Activated CD8-positive, alpha-beta T cell treated with anti-CD3 and anti-CD28 coated beads, Interleukin-2, amount 10 ng/mL, durations not matched to agents 7 days and 5 days (primary cell): ENCODE measurements around the gene CRIP3. TPM values are rescaled to one million over a fixed set of nuclear protein-coding genes. Genes with fewer than 3 reads are reported as not detected.

Experiments used
- ATAC-seq: fragments of 150-1000 bp; cut with Tn5 transposase; one replicate; pipeline ENCODE4 v1.10.0; 2021; ENCODE audit warnings: moderate library complexity
- CTCF ChIA-PET: fragments of 350-600 bp; sonication (Branson Sonifier 250); formaldehyde crosslinking; loops from one replicate; lab custom pipeline; 2021; ENCODE audit warnings: antibody characterized with exemption; lab: Charles Lee
- POLR2A ChIA-PET: fragments of 350-600 bp; sonication (Branson Sonifier 250); formaldehyde crosslinking; loops from one replicate; lab custom pipeline; 2021; ENCODE audit warnings: antibody characterized with exemption; lab: Charles Lee
- DNase-seq: peaks from one replicate; pipeline ENCODE4 v3.0.0-alpha.2; 2020
- H3K27ac Mint-ChIP-seq: one replicate; pipeline ENCODE4 v1.8.0; 2021; ENCODE audit warnings: mild to moderate bottlenecking, mixed read lengths
- H3K27me3 Mint-ChIP-seq: one replicate; pipeline ENCODE4 v1.8.0; 2021; ENCODE audit warnings: low read depth, mixed read lengths
- H3K36me3 Mint-ChIP-seq: one replicate; pipeline ENCODE4 v1.8.0; 2021; ENCODE audit warnings: low read depth, mixed read lengths
- H3K4me1 Mint-ChIP-seq: one replicate; pipeline ENCODE4 v1.8.0; 2021; ENCODE audit warnings: low read depth, mixed read lengths
- H3K4me3 Mint-ChIP-seq: one replicate; pipeline ENCODE4 v1.8.0; 2021; ENCODE audit warnings: mild to moderate bottlenecking, mixed read lengths
- H3K9me3 Mint-ChIP-seq: one replicate; pipeline ENCODE4 v1.8.0; 2022; ENCODE audit warnings: mixed read lengths; ENCODE audit not compliant: insufficient read depth
- total RNA-seq, 2 experiments: library from RNA; stranded (reverse); gene quantifications; one replicate each; pipeline ENCODE4 v1.2.3, GENCODE V29; 2021

The CRIP3 gene
- total RNA-seq, 2 experiments from 2014 or later = not detected

- Mint-ChIP-seq H3K27me3 (peaks cover 73% of the 10 kb centered on the region), H3K4me3 (no peak overlapping the region), H3K27ac (no peak overlapping the region), H3K4me1 (peaks cover 18% of the 10 kb centered on the region), H3K36me3 (no peaks in the 10 kb centered on the region), H3K9me3 (no peaks in the 10 kb centered on the region)
- no peak for DNase-seq
- CTCF ChIA-PET = interaction anchor here (0.7 kb wide), 1 partner anchor 47 kb away, joined by 4 read pairs; the partner anchor contains the start of gene DNPH1
- no peak for ATAC-seq
- POLR2A ChIA-PET = no interaction called here
Observed at GRCh38 chr6:43276577-43277305, 31.9 kb downstream of the CRIP3 start.

- H3K4me1 Mint-ChIP-seq = peaks cover 18% of the 10 kb centered on the region
- ChIA-PET CTCF (no interaction called here), POLR2A (no interaction called here)
- DNase-seq (peak; percentile 68), ATAC-seq (peak; percentile 54)
- H3K27me3 Mint-ChIP-seq = peaks cover 70% of the 10 kb centered on the region
- no peaks in the 10 kb centered on the region for H3K36me3 Mint-ChIP-seq
- peak overlapping the region; percentile 64 for H3K4me3 Mint-ChIP-seq
- H3K9me3 Mint-ChIP-seq = no peaks in the 10 kb centered on the region
- H3K27ac Mint-ChIP-seq = peak overlapping the region; percentile 58
Observed at GRCh38 chr6:43275801-43276576, 32.6 kb downstream of the CRIP3 start.

GRCh38 chr6:43274916-43275597, 33.6 kb downstream of the CRIP3 start:
- Mint-ChIP-seq H3K4me1 (peaks cover 18% of the 10 kb centered on the region), H3K9me3 (no peaks in the 10 kb centered on the region), H3K27ac (no peak overlapping the region), H3K4me3 (peak overlapping the region; percentile 64), H3K27me3 (peaks cover 68% of the 10 kb centered on the region), H3K36me3 (no peaks in the 10 kb centered on the region)
- CTCF ChIA-PET = no interaction called here
- POLR2A ChIA-PET = no interaction called here
- peak; percentile 40 for ATAC-seq
- peak; percentile 33 for DNase-seq

GRCh38 chr6:43274127-43274915, 34.3 kb downstream of the CRIP3 start:
- Mint-ChIP-seq H3K4me1 (peaks cover 19% of the 10 kb centered on the region), H3K27me3 (peaks cover 69% of the 10 kb centered on the region), H3K4me3 (peak overlapping the region; percentile 45), H3K36me3 (no peaks in the 10 kb centered on the region), H3K9me3 (no peaks in the 10 kb centered on the region), H3K27ac (no peak overlapping the region)
- DNase-seq (no peak), ATAC-seq (no peak)
- CTCF ChIA-PET = no interaction called here
- POLR2A ChIA-PET = no interaction called here

- no peak overlapping the region for H3K4me3 Mint-ChIP-seq
- no peaks in the 10 kb centered on the region for H3K36me3 Mint-ChIP-seq
- no peak overlapping the region for H3K27ac Mint-ChIP-seq
- ChIA-PET CTCF (interaction anchor here (1.3 kb wide), 1 partner anchor 124 kb away, joined by 4 read pairs; no protein-coding TSS in a partner anchor), POLR2A (no interaction called here)
- DNase-seq (no peak), ATAC-seq (no peak)
- H3K27me3 Mint-ChIP-seq = peaks cover 71% of the 10 kb centered on the region
- peaks cover 24% of the 10 kb centered on the region for H3K4me1 Mint-ChIP-seq
- H3K9me3 Mint-ChIP-seq = no peaks in the 10 kb centered on the region
Observed at GRCh38 chr6:43273707-43274106, 34.9 kb downstream of the CRIP3 start.

GRCh38 chr6:43271944-43272343, 36.7 kb downstream of the CRIP3 start:
- CTCF ChIA-PET = interaction anchor here (1.4 kb wide), 1 partner anchor 9 kb away, joined by 9 read pairs; no protein-coding TSS in a partner anchor
- POLR2A ChIA-PET = no interaction called here
- DNase-seq (no peak), ATAC-seq (no peak)
- Mint-ChIP-seq H3K4me3 (no peak overlapping the region), H3K4me1 (peaks cover 18% of the 10 kb centered on the region), H3K9me3 (no peaks in the 10 kb centered on the region), H3K36me3 (no peaks in the 10 kb centered on the region), H3K27me3 (peaks cover 75% of the 10 kb centered on the region), H3K27ac (no peak overlapping the region)

- ChIA-PET CTCF (no interaction called here), POLR2A (no interaction called here)
- Mint-ChIP-seq H3K4me3 (no peak overlapping the region), H3K36me3 (no peaks in the 10 kb centered on the region), H3K9me3 (no peaks in the 10 kb centered on the region), H3K4me1 (peaks cover 15% of the 10 kb centered on the region), H3K27ac (no peak overlapping the region), H3K27me3 (peaks cover 73% of the 10 kb centered on the region)
- ATAC-seq = no peak
- DNase-seq = no peak
Observed at GRCh38 chr6:43271103-43271815, 37.4 kb downstream of the CRIP3 start.

- ATAC-seq (peak; percentile 73), DNase-seq (peak; percentile 30)
- Mint-ChIP-seq H3K9me3 (no peaks in the 10 kb centered on the region), H3K4me1 (peaks cover 11% of the 10 kb centered on the region), H3K27ac (no peak overlapping the region), H3K4me3 (peak overlapping the region; percentile 35), H3K36me3 (no peaks in the 10 kb centered on the region), H3K27me3 (peaks cover 62% of the 10 kb centered on the region)
- CTCF ChIA-PET = interaction anchor here (0.8 to 1.3 kb wide), 2 partner anchors 39 to 129 kb away, joined by 4 to 6 read pairs; no protein-coding TSS in a partner anchor
- POLR2A ChIA-PET = no interaction called here
Observed at GRCh38 chr6:43269273-43270007, 39.2 kb downstream of the CRIP3 start.

GRCh38 chr6:43268782-43269272, 39.8 kb downstream of the CRIP3 start:
- peak overlapping the region; percentile 22 for H3K4me3 Mint-ChIP-seq
- peaks cover 6% of the 10 kb centered on the region for H3K4me1 Mint-ChIP-seq
- ChIA-PET CTCF (interaction anchor here (0.8 to 1.5 kb wide), 3 partner anchors 38 to 237 kb away, joined by 4 to 7 read pairs (median 6); no protein-coding TSS in a partner anchor), POLR2A (no interaction called here)
- H3K9me3 Mint-ChIP-seq = no peaks in the 10 kb centered on the region
- no peak overlapping the region for H3K27ac Mint-ChIP-seq
- no peaks in the 10 kb centered on the region for H3K36me3 Mint-ChIP-seq
- ATAC-seq = no peak
- peaks cover 55% of the 10 kb centered on the region for H3K27me3 Mint-ChIP-seq
- no peak for DNase-seq

GRCh38 chr6:43268355-43268700, 40.3 kb downstream of the CRIP3 start:
- POLR2A ChIA-PET = no interaction called here
- Mint-ChIP-seq H3K36me3 (no peaks in the 10 kb centered on the region), H3K27ac (no peak overlapping the region), H3K4me1 (peaks cover 6% of the 10 kb centered on the region), H3K4me3 (no peak overlapping the region), H3K9me3 (no peaks in the 10 kb centered on the region), H3K27me3 (peaks cover 54% of the 10 kb centered on the region)
- DNase-seq (no peak), ATAC-seq (no peak)
- CTCF ChIA-PET = interaction anchor here (0.5 to 1.5 kb wide), 3 partner anchors 38 to 237 kb away, joined by 3 to 7 read pairs (median 4); partner anchors contain the start of gene DLK2
